Esophagus (tissue), 2 donors: ENCODE data around the gene AGBL2. TPM values are rescaled to one million over a fixed set of nuclear protein-coding genes. Genes with fewer than 3 reads are reported as not detected.
"Not testable (repeated sequence)": the region's sequence is repeated elsewhere in the genome, so short reads cannot be mapped to it uniquely, and the experiment has no call there.

Experiments
- H3K27ac ChIP-seq, 2 donors: one replicate each; pipeline ENCODE4 v1.5.1; 2013; ENCODE audit warnings: low read depth in 2 of 2, mild to moderate bottlenecking in 2 of 2, inconsistent platforms in 1 of 2, low read length in 1 of 2, moderate library complexity in 1 of 2
- H3K27me3 ChIP-seq, 2 donors: one replicate each; pipeline ENCODE4 v1.6.1; 2013; ENCODE audit warnings: low read length in 2 of 2, control low read depth in 1 of 2, mild to moderate bottlenecking in 1 of 2; ENCODE audit not compliant: insufficient read depth in 2 of 2, control insufficient read depth in 1 of 2
- H3K36me3 ChIP-seq, 2 donors: one replicate each; pipeline ENCODE4 v1.6.1; 2013; ENCODE audit warnings: low read length in 1 of 2; ENCODE audit not compliant: control insufficient read depth in 2 of 2, insufficient read depth in 2 of 2
- H3K4me1 ChIP-seq, 2 donors: one replicate each; pipeline ENCODE4 v1.6.1; 2013; ENCODE audit warnings: low read length in 1 of 2; ENCODE audit not compliant: control insufficient read depth in 2 of 2, insufficient read depth in 2 of 2
- H3K4me3 ChIP-seq, 2 donors: one replicate each; pipeline ENCODE4 v1.5.1; 2013; ENCODE audit warnings: low read length in 2 of 2, mild to moderate bottlenecking in 2 of 2, low read depth in 1 of 2, moderate library complexity in 1 of 2
- H3K9me3 ChIP-seq, 2 donors: one replicate each; pipeline ENCODE4 v1.6.1; 2013; ENCODE audit warnings: mild to moderate bottlenecking in 2 of 2, low read depth in 1 of 2, low read length in 1 of 2, moderate library complexity in 1 of 2; ENCODE audit not compliant: control insufficient read depth in 2 of 2, insufficient read depth in 1 of 2
- WGBS, 2 donors: extraction: QIAGEN DNeasy Blood & Tissue Kit; methylation state at CpG; one replicate each; pipeline ENCODE4 v1.1.7; 2013; 5-methylcytosine and 5-hydroxymethylcytosine counted together
- polyA plus RNA-seq, 2 donors: library from polyadenylated mRNA; stranded (reverse); fragments of 200-250 nt; gene quantifications; one replicate each; pipeline ENCODE4 v1.2.3, GENCODE V29; 2013
- donor health status: healthy with polysubstance abuse.
- donor health status: Bipolar disorder and iron deficiency.

Gene AGBL2
- polyA plus RNA-seq, 2 donors, result 0.69 to 1.7 TPM

GRCh38 chr11:47645500-47645899 lies 69.7 kb downstream of the AGBL2 start:
- no peaks in the 10 kb centered on the region for H3K27me3 ChIP-seq

GRCh38 chr11:47642099-47642855 lies 72.9 kb downstream of the AGBL2 start, which contains the start of gene MTCH2:
TSS of gene MTCH2 (minus strand) at chr11:47642559. CDS start at chr11:47642465, 94 bp downstream.
- H3K4me3 ChIP-seq, result peak within 1 kb of the TSS; percentile 77 to 87
- no peaks in the 10 kb centered on the region for H3K9me3 ChIP-seq
- H3K27ac ChIP-seq, result peak within 1 kb of the TSS; percentile 96 to 97
- H3K4me1 ChIP-seq, result peaks cover 3% of the 10 kb centered on the region in 2 donors
- no peaks in the 10 kb centered on the region for H3K36me3 ChIP-seq
- 1% methylated on average over 78 of the region's 78 CpGs for WGBS, 2 donors
- H3K27me3 ChIP-seq, result no peaks in the 10 kb centered on the region

More at GRCh38 chr11:47645500-47645899, 69.7 kb downstream of the AGBL2 start:
- Histone ChIP-seq H3K36me3 (no peaks in the 10 kb centered on the region), H3K4me1 (peaks cover 3% of the 10 kb centered on the region in 2 donors), H3K4me3 (no peak overlapping the region), H3K27ac (no peak overlapping the region), H3K9me3 (no peaks in the 10 kb centered on the region)
- WGBS, 2 donors, result 80 to 88% methylated on average over 6 of the region's 6 CpGs

- Histone ChIP-seq H3K9me3 (no peaks in the 10 kb centered on the region), H3K4me1 (peaks cover 3% of the 10 kb centered on the region in 2 donors), H3K4me3 (peak overlapping the region; percentile 77 to 87), H3K27ac (peak overlapping the region; percentile 96 to 97), H3K36me3 (no peaks in the 10 kb centered on the region), H3K27me3 (no peaks in the 10 kb centered on the region)
- WGBS, 2 donors, result 3 to 4% methylated on average over 14 of the region's 14 CpGs
Measured at GRCh38 chr11:47641600-47642098, 73.5 kb downstream of the AGBL2 start.

GRCh38 chr11:47640506-47640905 lies 74.7 kb downstream of the AGBL2 start:
- H3K9me3 ChIP-seq, H3K4me1 ChIP-seq, H3K36me3 ChIP-seq, H3K4me3 ChIP-seq, H3K27ac ChIP-seq, H3K27me3 ChIP-seq: not testable (repeated sequence)
- 81 to 85% methylated on average over 6 of the region's 6 CpGs for WGBS, 2 donors

- H3K4me3 ChIP-seq, H3K9me3 ChIP-seq, H3K27me3 ChIP-seq, H3K4me1 ChIP-seq, H3K27ac ChIP-seq, H3K36me3 ChIP-seq: not testable (repeated sequence)
- 97% methylated on average over 11 of the region's 11 CpGs for WGBS, 2 donors
Measured at GRCh38 chr11:47636331-47636730, 78.8 kb downstream of the AGBL2 start.

GRCh38 chr11:47631473-47631872 lies 83.7 kb downstream of the AGBL2 start:
- WGBS, 2 donors, result 72 to 76% methylated on average over 5 of the region's 5 CpGs
- H3K4me1 ChIP-seq, result no peaks in the 10 kb centered on the region
- H3K36me3 ChIP-seq, result peaks cover 12 to 22% of the 10 kb centered on the region in 2 donors

GRCh38 chr11:47628026-47628425 lies 87.1 kb downstream of the AGBL2 start:
- no peaks in the 10 kb centered on the region for H3K4me1 ChIP-seq
- no peaks in the 10 kb centered on the region for H3K9me3 ChIP-seq
- H3K4me3 ChIP-seq, result no peak overlapping the region
- 84 to 87% methylated on average over 4 of the region's 4 CpGs for WGBS, 2 donors
- H3K27me3 ChIP-seq, result no peaks in the 10 kb centered on the region
- peaks cover 11 to 19% of the 10 kb centered on the region in 2 donors for H3K36me3 ChIP-seq
- H3K27ac ChIP-seq, result no peak overlapping the region

More at GRCh38 chr11:47631473-47631872, 83.7 kb downstream of the AGBL2 start:
- H3K4me3 ChIP-seq, result no peak overlapping the region
- no peak overlapping the region for H3K27ac ChIP-seq
- H3K27me3 ChIP-seq, result no peaks in the 10 kb centered on the region
- no peaks in the 10 kb centered on the region for H3K9me3 ChIP-seq

GRCh38 chr11:47626234-47626633 lies 88.9 kb downstream of the AGBL2 start:
- 98% methylated on average over 8 of the region's 8 CpGs for WGBS, 2 donors
- no peak overlapping the region for H3K4me3 ChIP-seq
- no peaks in the 10 kb centered on the region for H3K9me3 ChIP-seq
- no peaks in the 10 kb centered on the region for H3K4me1 ChIP-seq
- no peaks in the 10 kb centered on the region for H3K27me3 ChIP-seq
- no peak overlapping the region for H3K27ac ChIP-seq
- peaks cover 17 to 22% of the 10 kb centered on the region in 2 donors for H3K36me3 ChIP-seq

- H3K27ac ChIP-seq, result no peak overlapping the region
- peaks cover 7 to 15% of the 10 kb centered on the region in 2 donors for H3K36me3 ChIP-seq
- H3K27me3 ChIP-seq, result no peaks in the 10 kb centered on the region
- 87 to 92% methylated on average over 2 of the region's 2 CpGs for WGBS, 2 donors
- H3K4me3 ChIP-seq, result no peak overlapping the region
- H3K4me1 ChIP-seq, result no peaks in the 10 kb centered on the region
- H3K9me3 ChIP-seq, result no peaks in the 10 kb centered on the region
Measured at GRCh38 chr11:47620836-47621378, 94.3 kb downstream of the AGBL2 start.
